Measurements from ENCODE around the gene SDC4.

SDC4 gene

DNA sequence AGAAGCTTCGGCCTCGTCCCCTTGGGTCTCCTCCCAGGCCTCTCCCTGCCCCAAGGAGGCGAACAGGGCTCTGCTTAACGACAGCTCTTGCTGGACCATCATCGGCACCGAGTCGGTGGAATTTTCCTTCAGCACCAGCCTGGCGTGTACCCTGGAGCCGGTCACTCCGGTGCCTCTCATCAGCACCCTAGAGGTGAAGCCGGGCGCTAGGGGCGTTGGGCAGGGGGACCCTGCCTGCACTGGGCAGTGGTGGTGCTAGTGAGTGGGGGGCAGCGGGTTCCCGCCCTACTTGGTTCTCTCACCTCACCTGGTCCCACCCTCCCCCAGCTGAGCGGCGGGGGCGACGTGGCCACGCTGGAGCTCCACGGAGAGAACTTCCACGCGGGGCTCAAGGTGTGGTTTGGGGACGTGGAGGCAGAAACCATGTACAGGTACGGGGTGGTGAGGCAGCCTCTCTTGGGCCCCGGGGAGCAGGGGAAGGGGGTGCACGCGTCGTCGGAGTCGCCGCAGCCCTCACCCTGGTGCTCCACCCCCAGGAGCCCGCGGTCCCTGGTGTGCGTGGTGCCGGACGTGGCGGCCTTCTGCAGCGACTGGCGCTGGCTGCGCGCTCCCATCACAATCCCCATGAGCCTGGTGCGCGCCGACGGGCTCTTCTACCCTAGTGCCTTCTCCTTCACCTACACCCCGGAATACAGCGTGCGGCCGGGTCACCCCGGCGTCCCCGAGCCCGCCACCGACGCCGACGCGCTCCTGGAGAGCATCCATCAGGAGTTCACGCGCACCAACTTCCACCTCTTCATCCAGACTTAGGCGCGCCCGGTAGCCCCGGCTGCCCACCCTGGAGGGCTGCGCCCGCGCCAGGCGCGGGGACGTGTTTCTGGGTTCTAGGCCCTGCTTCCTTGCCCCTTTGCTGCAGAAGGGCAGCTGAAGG lies 31.8 kb downstream of the SDC4 start:
- no peak for FAIRE-seq

DNA sequence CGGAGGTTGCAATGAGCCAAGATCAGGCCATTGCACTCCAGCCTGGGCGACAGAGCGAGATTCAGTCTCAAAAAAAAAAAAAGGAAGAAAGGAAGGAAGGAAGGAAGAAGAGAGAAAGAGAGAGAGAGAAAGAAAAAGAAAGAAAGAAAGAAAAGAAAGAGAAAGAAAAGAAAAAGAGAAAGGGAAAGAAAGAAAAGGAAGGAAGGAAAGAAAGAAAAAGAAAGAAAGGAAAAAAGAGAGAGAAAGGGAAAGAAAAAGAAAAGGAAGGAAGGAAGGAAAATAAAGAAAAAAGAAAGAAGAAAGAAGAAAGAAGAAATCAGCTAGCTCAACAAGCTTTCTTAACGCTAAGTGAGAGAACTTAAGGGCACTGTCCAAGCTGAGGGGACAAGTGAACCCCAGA lies 32.6 kb downstream of the SDC4 start:
- no peak for FAIRE-seq

DNA sequence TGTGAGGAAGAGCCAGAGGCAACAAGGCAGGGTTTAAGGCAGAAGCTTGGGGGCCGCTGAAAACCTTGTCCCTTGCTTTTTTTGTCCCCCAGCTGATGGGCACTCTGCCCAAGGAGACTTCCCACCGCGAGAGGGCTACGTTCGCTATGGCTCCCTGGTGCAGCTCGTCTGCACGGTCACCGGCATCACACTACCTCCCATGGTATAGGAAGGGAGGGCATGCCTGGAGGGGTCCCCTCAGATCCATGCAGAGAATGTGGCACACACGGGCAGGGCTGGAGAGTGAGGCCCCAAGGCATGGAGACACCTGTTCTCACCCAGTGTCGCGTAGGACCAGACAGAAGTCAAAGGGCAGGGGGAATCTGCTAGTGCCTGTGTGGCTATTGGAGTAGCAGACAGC lies 34.3 kb downstream of the SDC4 start:
- FAIRE-seq: no peak

DNA sequence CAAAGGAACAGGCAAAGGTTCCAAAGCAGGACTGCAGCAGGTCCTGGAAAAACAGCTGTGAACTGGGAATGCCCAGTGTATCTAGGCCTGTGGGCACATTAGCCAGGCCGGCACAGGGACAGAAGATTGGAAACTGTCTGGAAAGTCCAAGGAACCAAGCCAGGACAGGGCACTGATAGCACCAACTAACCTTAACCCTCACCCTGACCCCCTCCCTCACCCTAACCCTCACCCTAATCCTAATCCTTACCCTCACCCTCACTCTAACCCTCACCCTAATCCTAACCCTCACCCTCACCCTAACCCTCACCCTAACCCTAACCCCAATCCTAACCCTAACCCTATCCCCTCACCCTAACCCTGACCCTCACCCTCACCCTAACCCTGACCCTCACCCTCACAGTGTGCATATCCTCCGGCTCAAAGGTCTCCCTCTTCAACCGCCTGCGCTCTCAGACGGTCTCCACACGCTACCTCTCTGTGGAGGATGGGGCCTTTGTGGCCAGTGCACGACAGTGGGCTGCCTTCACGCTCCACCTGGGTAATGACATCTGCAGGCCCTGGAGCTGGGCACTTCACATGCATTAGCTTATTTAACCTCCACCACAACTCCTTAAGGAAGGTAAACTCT lies 35.0 kb downstream of the SDC4 start:
- FAIRE-seq: no peak

DNA sequence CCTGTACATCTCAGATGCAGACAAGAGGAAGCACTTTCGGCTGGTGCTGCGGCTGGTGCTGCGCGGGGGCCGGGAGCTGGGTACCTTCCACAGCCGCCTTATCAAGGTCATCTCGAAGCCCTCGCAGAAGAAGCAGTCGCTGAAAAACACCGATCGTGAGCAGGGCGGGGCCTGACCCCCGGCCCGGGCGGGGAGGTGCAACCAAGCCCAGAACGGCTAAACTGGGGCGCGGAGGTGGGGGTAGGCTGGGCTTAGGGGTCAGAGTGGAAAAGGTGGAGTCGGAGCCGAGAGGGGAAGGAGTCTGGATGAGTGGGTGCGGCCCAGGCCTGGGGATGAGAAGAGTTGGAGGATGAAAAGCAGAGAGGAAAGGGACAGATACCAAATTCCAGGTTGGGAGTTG lies 36.0 kb downstream of the SDC4 start:
- no peak for FAIRE-seq

DNA sequence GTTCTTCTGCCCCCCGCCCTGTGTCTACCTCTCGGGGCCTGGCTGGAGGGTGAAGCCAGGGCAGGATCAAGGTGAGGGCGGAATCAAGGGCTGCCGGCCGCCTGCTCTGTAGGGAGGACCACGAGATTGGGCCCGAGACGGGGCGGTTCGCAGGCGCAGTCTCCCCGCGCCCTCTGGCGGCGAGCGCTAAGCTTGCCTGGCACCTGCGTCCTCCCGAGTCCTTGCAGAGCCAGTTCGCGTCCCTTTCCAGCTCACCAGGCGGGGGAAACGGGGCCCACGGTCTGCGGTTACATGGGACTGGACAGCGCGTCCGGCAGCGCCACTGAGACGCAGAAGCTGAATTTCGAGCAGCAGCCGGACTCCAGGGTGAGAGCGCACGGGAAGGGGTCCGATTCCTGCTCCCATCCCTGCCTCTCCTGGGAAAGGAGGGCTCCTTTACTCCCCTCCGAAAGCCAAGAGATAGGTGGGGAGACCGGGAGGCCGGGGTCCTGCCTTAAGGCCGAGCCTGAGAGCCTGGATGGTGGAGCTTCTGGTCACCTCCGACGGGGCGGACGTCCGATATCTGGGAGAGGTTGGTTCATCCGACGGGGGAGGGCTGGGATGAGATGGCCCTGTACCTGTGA lies 36.5 kb downstream of the SDC4 start:
- no peak for FAIRE-seq

DNA sequence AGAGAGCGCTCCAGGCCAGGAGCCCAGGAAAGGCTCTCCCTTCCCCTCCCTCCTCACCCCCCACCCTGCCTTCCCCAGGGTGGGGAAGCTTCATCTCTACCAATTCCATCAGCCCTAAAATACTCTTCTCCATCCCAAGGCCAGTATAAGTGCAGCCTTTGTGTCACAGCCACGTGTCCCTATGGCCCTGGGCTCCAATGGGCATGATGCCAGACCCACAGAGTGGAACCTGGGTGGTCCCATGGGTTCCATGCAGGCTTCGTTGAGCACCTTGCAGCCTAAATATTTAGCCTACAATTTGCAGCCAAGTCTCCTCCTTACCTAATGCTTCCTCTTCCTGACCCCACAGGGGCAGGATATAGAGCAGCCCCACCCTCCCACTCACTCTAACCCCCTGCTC lies 39.1 kb downstream of the SDC4 start:
- no peak for FAIRE-seq

DNA sequence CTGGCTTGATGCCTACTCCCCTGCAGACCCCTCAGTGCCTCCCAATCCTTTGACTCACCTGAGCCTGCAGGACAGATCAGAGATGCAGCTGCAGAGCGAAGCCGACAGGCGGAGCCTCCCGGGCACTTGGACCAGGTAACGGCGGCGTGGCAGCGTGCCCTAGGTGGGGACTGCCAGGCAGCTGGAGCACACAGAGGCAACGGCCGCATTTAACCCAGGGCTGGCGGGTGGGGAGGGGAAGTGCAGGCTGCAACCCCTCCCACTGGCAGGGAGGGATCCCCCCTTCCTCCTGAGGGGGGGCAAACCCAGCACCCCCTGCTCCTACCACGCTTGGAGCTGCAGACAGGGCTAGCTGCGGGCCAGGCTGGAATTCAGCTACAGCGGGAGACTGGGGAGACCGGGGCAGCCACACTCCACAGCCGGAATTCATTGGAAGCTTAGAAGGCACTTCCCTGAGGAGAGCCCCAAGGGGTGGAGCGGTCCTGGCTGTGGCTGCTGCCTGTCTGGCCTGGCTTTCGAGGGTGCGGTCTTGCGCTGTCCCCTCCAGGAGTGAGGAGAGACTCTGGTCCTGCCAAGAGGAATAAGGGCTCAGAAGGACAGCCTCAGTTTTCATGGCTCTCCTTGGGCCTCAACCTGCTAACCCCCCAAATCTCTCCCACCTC lies 40.0 kb downstream of the SDC4 start, which contains the start of gene MATN4:
MATN4 (minus strand) TSS at position 183 of the 662 bp plus-strand sequence. CDS start 2,717 bp downstream, outside the sequence.
- FAIRE-seq: no peak

DNA sequence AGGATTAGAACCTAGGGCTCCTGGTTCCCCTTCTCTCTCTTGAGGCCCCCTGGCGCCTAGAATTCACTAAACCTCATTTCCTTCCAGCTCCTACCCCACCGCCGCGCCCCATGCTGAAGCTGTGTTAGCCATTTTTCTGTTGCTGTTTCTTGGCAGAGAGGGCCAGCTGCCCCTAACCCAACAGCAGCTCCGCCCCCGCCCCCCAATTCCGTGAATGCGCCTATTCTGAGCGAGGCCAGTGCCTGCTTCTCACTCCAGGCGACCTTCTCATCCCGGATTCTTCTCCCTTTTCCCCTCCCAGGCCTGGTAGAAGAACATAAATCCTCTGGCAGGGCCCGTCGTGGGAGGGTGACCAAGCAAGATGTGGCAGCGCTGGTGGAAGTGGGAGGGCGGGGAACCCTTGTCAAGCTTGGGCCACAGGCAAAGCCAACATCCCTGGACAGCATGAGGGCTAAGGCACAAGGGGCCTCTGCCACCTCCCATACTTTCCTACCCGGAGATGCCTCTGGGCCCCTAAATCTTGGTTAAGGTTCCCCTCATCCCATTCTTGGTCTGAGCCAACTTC lies 41.1 kb downstream of the SDC4 start:
- FAIRE-seq: no peak

DNA sequence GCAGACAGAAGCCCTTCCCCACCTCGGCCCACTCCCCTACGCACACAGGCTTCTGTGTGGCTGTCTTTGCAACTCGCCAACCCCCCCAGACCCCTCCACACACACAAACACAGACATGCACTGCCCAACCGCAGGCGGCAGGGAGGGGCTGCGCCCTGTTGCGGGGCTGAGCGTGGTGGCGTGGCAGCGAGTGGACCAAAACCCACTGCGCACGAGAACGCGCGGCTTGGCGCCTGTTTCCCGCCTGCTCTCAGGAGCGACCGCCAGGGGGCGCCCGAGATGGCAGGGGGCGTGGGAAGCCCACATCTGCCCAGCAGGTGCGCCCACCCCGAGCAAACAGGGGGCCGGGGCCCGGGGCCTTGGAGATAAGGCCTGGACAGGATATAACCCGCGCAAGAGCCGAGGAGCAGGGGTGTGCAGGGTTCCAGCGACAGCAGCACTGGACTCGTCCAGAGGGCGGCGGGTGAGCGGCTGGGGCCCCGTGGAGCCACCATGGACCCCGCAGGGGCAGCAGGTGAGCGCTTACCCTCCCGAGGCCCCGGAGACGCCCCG lies 41.7 kb downstream of the SDC4 start, which contains the start of gene RBPJL:
RBPJL (plus strand) TSS at position 410 of the 552 bp plus-strand sequence; CDS start at position 493, 83 bp downstream.
- no peak for FAIRE-seq

DNA sequence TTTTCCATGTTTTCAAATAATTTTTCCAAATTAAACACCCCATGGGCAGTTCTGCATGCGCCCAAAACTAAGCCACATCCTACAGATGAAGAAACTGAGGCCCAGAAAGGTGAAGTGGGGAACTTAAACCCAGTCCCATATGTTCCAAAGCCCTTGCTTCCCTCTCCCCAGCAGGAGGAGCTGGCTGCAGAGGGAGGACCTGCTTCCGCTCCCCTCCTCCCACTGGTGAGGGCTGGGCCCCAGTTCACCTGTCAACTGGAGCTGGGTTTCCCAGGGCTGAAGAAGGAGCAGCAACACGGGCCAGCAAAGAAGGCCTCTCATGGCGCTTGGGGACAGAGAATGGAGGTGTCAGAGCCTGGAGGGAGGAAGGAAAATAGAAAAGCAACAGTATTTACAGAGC lies 43.0 kb downstream of the SDC4 start:
- FAIRE-seq: no peak

DNA sequence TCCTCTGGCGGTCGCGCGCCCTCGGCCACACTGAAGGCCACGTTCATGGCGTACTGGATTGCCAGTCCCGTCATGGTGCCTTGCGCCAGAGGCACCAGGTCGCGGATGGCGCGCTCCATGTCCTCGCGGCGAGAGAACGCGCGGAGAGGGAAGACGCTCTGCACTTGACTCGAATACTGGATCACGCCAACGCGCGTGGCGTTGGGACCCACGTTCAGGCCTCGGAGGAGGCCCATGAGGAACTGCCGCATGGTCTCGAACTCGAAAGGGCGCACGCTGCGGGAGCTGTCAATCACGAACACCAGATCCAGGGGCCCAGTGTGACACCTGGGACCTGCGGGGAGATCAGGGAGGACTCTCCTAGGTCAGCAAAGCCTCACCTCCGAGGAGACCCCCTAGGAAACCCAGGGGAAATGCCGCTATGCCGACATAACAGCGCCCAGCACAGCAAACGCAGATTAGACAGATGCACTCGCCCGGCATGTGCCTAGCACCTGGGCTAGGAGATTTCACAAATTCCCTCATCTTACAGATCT lies 43.7 kb downstream of the SDC4 start:
- FAIRE-seq: no peak

DNA sequence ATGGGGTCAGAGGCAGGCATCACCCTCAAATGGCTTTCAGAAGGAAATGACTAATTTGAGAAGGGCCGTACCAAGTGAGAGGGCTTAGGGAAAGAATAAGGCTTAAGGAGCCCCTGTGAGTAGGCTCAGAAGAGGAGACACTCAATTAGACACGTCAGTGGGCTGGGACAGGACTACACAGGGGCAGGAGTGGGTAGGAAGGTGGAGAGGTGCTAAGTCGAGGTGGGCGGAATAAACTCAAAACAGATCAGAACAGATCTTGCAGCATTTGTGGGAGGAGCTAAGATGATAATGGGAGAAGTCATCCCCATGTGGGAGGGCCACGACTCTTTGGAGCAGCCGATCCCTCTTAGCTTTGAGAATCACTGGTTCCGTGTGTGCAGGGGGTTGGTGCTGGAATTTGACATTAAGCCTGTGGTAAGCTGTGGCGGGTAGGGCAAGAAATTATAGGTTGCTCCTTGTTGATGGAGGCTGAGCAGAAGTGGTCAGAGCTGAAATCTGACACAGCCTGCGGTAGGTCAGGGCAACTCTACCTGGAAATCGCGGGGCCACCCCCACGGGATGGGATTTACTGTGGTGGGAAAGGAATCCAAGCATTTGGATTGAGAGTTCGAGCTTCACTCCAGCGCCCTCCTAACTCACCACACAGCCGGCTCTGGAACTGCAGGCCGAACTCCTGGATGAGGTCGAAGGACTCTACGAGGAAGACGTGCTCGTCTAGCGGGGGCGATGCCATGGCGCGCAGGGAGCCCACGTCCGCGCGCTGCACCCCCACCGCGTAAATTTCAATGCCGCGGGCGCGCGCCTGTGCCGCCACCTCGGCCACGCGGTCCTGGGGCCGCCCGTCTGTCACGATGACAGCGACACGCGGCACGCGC lies 44.4 kb downstream of the SDC4 start:
- no peak for FAIRE-seq

DNA sequence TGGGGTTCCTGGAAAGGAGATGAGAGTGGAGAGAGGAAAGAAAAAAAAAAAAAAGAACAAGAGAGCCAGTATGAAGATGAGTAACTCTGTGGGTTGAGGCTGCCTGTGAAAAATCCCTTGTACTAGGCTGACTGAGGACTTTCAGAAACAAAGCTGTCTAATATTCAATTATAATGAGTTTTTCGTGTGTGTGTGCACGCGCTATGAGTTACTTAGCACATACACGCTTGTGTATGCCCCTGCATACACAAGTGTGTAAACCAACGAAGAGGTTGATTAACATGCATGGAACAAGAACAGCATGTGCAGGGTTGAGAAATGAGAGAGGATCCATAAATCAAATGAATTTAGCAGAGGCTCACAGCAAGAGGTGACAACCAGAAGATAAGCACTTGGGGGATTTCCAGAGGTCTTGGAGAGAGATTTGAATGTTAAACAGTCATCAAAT lies 46.4 kb downstream of the SDC4 start:
- no peak for FAIRE-seq

DNA sequence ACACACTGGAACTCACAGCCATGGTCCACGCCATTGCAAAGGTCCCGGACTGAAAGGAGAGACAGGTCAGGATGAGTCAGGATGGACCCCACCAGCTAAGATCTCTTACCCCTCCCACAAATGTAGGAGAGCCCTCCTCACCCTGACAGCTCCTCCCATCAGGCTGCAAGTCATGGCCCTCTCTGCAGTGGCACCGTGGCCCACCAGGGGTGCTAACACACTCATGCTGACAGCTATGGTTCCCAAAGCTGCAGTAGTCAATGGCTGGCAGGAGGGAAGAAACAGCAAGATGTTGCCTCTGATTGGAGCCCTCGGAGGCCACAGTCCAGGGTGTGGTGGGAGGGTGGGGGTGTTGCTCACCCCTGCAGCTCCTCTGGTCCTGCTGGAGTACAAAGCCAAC lies 47.3 kb downstream of the SDC4 start:
- FAIRE-seq: no peak

DNA sequence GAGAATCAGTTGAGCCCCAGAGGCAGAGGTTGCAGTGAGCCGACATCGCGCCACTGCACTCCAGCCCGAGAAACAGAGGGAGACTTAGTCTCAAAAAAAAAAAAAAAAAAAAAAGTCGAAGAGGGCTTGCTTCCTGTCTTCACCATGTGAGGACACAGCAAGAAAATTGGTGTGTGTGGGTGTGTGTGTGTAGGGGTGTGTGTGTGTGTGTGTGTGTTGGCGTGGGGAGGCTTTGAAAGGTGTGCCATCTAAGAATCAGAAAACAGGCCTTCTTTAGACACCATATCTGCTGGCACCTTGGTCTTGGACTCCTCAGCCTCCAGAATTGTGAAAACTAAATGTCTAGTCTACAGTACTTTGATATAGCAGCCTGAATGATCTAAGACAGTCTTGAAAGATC lies 48.4 kb downstream of the SDC4 start:
- no peak for FAIRE-seq

DNA sequence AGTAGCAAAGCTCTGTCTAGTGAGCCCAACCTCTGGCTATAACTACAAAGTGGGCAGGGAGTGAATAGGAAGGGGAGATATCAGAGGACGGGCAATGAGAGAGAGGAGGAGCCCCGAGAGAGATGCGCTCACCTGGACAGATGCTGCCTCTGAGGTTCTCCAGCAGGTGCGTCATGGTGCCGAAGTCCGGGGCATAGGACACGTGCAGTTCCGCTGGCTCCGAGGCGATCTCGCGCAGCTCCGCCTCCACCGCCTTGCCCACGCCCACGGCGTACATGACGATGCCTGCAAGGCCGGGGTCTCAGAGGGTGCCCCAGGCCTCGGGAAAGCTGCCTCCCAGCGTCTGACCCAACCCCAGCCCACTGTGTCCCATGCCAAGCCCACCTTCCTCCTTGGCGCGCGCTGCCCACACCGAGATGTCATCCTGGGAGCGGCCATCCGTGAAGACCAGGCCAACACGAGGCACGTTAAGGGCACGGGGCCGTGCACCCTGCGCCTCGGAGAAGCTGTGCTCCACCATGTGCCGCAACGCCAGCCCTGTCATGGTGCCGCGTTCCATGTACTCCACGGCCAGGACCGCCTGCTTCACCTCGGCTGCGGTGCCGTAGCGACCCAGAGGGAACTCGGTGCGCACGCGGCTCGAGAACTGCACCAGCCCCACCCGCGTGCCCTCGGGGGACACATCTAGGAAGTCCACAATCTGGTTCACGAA lies 50.3 kb downstream of the SDC4 start:
- FAIRE-seq: no peak

DNA sequence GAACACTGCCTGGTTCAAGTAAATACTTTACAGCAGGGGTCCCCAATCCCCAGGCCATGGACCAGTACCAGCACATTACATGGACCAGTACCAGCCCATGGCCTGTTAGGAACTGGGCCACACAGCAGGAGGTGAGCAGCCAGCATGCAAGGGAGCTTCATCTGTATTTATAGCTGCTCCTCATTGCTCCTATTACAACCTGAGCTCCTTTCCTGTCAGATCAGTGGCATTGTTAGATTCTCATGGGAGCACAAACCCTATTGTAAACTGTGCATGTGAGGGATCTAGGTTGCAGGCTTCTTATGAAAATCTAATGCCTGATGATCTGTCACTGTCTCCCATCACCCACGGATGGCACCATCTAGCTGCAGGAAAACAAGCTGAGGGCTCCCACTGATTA lies 53.6 kb downstream of the SDC4 start:
- FAIRE-seq: no peak

DNA sequence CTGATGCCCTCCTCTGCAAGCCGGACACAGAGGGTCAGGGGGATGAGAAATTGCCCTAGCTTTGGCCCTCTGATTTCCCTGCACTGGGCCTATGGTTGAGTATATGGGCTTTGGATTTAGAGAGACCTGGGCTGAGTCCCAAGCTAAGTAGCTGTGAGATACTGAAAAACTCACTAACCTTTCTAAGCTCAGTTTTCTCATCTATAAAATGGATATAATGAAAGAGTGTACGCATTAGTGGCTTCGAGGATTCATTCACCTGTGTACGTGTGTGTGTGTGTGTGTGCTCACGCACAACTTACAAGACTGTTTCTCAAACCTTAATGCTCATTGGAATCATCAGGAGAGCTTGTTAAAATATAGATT lies 54.2 kb downstream of the SDC4 start:
- FAIRE-seq: no peak
